Measurements from ENCODE around the gene PTGIS.

DNA sequence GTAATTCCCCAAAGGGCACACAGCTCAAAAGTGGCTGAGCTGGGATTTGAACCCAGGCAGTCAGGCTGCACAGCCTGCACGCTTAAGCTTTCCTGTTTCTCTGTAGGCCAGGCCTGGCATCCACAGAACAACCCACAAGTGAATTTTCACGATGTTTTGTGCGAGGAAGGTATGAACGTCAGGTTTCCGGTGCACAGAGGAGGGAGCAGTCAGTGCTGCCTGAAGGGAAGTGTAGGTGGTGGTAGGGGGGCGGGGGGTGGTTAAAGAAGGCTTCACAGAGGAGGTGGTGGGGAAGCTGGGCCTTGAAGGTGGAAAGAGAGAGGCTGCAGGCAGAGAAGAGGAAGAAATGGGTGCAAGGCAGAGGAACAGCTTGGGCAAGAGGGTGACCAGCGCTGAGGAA is 99.5 kb downstream of the PTGIS start:
- TF ChIP-seq MAFK (IDR thresholded peaks at IDR 0.05; ENCODE audit: low read depth, low read length) = no peak
- TF ChIP-seq, protein P1, sequence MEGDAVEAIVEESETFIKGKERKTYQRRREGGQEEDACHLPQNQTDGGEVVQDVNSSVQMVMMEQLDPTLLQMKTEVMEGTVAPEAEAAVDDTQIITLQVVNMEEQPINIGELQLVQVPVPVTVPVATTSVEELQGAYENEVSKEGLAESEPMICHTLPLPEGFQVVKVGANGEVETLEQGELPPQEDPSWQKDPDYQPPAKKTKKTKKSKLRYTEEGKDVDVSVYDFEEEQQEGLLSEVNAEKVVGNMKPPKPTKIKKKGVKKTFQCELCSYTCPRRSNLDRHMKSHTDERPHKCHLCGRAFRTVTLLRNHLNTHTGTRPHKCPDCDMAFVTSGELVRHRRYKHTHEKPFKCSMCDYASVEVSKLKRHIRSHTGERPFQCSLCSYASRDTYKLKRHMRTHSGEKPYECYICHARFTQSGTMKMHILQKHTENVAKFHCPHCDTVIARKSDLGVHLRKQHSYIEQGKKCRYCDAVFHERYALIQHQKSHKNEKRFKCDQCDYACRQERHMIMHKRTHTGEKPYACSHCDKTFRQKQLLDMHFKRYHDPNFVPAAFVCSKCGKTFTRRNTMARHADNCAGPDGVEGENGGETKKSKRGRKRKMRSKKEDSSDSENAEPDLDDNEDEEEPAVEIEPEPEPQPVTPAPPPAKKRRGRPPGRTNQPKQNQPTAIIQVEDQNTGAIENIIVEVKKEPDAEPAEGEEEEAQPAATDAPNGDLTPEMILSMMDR (conservative IDR thresholded peaks at IDR 0.05; ENCODE audit: low read depth, low read length) = no peak
